ENCODE data around the gene FARSB. TPM values are rescaled to one million over a fixed set of nuclear protein-coding genes. Genes with fewer than 3 reads are reported as not detected.
"Not testable (repeated sequence)": the region's sequence is repeated elsewhere in the genome, so short reads cannot be mapped to it uniquely, and the experiment has no call there.

FARSB gene
- total RNA-seq, 3 donors from 2014 or later (not counting 1 experiment from before 2014, with no cell fraction given): 8.6 to 10.7 (median 9.7) TPM

- peaks cover 21% of the 10 kb centered on the region for H3K36me3 ChIP-seq (ENCODE audit: control insufficient read depth, insufficient read depth, low read length)
- H3K4me1 ChIP-seq (ENCODE audit: control insufficient read depth, insufficient read depth, low read length): no peaks in the 10 kb centered on the region
- no peak for DNase-seq
- no peak for ATAC-seq
- peak overlapping the region in 1 of 2 donors; percentile 8 for H3K27ac Mint-ChIP-seq
- no peaks in the 10 kb centered on the region for H3K27me3 ChIP-seq (ENCODE audit: control insufficient read depth, insufficient read depth, low read length)
- peaks cover 7 to 8% of the 10 kb centered on the region in 2 donors for H3K4me1 Mint-ChIP-seq
- H3K27me3 Mint-ChIP-seq (ENCODE audit: low read depth in 2 of 2): no peaks in the 10 kb centered on the region
- H3K9me3 ChIP-seq (ENCODE audit: control insufficient read depth, insufficient read depth, low read length): no peaks in the 10 kb centered on the region
- H3K27ac ChIP-seq (ENCODE audit: low read length): no peak overlapping the region
- H3K36me3 Mint-ChIP-seq: no peaks in the 10 kb centered on the region
- 100% methylated on average over 1 of the region's 1 CpG for WGBS (ENCODE audit: insufficient coverage)
- H3K9me3 Mint-ChIP-seq: no peaks in the 10 kb centered on the region
- intact Hi-C loops (cut with micrococcal nuclease): no loop called here
- TF ChIP-seq CTCF (IDR thresholded peaks at IDR 0.05): no peak
- no peak overlapping the region for H3K4me3 Mint-ChIP-seq
- H3K4me3 ChIP-seq (ENCODE audit: low read length): no peak overlapping the region
These were observed 64.2 kb downstream of the FARSB start for GRCh38 chr2:222591661-222592060.

- not testable (repeated sequence) for H3K27me3 Mint-ChIP-seq (ENCODE audit: low read depth in 2 of 2)
These were observed 71.3 kb downstream of the FARSB start for GRCh38 chr2:222584589-222584988.

GRCh38 chr2:222582928-222583327 lies 73.0 kb downstream of the FARSB start:
- intact Hi-C loops (cut with micrococcal nuclease): no loop called here
- H3K9me3 ChIP-seq (ENCODE audit: control insufficient read depth, insufficient read depth, low read length): no peaks in the 10 kb centered on the region
- no peaks in the 10 kb centered on the region for H3K27me3 ChIP-seq (ENCODE audit: control insufficient read depth, insufficient read depth, low read length)
- no peaks in the 10 kb centered on the region for H3K4me1 ChIP-seq (ENCODE audit: control insufficient read depth, insufficient read depth, low read length)
- no peaks in the 10 kb centered on the region for H3K9me3 Mint-ChIP-seq
- DNase-seq: no peak
- no peak overlapping the region for H3K27ac Mint-ChIP-seq
- TF ChIP-seq CTCF (IDR thresholded peaks at IDR 0.05): no peak
- no peaks in the 10 kb centered on the region for H3K36me3 Mint-ChIP-seq
- H3K27ac ChIP-seq (ENCODE audit: low read length): no peak overlapping the region
- H3K36me3 ChIP-seq (ENCODE audit: control insufficient read depth, insufficient read depth, low read length): no peaks in the 10 kb centered on the region
- H3K4me3 ChIP-seq (ENCODE audit: low read length): no peak overlapping the region
- H3K27me3 Mint-ChIP-seq (ENCODE audit: low read depth in 2 of 2): no peaks in the 10 kb centered on the region
- no peak overlapping the region for H3K4me3 Mint-ChIP-seq
- ATAC-seq: no peak
- peaks cover 14 to 16% of the 10 kb centered on the region in 2 donors for H3K4me1 Mint-ChIP-seq

More at GRCh38 chr2:222584589-222584988, 71.3 kb downstream of the FARSB start:
- H3K9me3 ChIP-seq (ENCODE audit: control insufficient read depth, insufficient read depth, low read length); H3K27ac ChIP-seq (ENCODE audit: low read length); H3K27ac Mint-ChIP-seq; H3K4me3 Mint-ChIP-seq; intact Hi-C loops (cut with micrococcal nuclease); DNase-seq; H3K27me3 ChIP-seq (ENCODE audit: control insufficient read depth, insufficient read depth, low read length); ATAC-seq; H3K4me1 ChIP-seq (ENCODE audit: control insufficient read depth, insufficient read depth, low read length); H3K4me3 ChIP-seq (ENCODE audit: low read length); H3K36me3 ChIP-seq (ENCODE audit: control insufficient read depth, insufficient read depth, low read length); H3K9me3 Mint-ChIP-seq; H3K36me3 Mint-ChIP-seq: not testable (repeated sequence)
- peaks cover 14 to 16% of the 10 kb centered on the region in 2 donors for H3K4me1 Mint-ChIP-seq
- 98% methylated on average over 8 of the region's 8 CpGs for WGBS (ENCODE audit: insufficient coverage)

- Mint-ChIP-seq H3K27me3 (ENCODE audit: low read depth in 2 of 2) (no peaks in the 10 kb centered on the region), H3K9me3 (no peaks in the 10 kb centered on the region), H3K36me3 (peaks cover 7% of the 10 kb centered on the region), H3K27ac (no peak overlapping the region), H3K4me3 (no peak overlapping the region), H3K4me1 (peaks cover 5 to 19% of the 10 kb centered on the region in 2 donors)
- intact Hi-C loops (cut with micrococcal nuclease): no loop called here
- ATAC-seq (no peak), DNase-seq (no peak)
- H3K27me3 ChIP-seq (ENCODE audit: control insufficient read depth, insufficient read depth, low read length): no peaks in the 10 kb centered on the region
- peaks cover 6% of the 10 kb centered on the region for H3K36me3 ChIP-seq (ENCODE audit: control insufficient read depth, insufficient read depth, low read length)
- no peak overlapping the region for H3K4me3 ChIP-seq (ENCODE audit: low read length)
- H3K27ac ChIP-seq (ENCODE audit: low read length): no peak overlapping the region
- 97% methylated on average over 2 of the region's 3 CpGs for WGBS (ENCODE audit: insufficient coverage)
- no peaks in the 10 kb centered on the region for H3K4me1 ChIP-seq (ENCODE audit: control insufficient read depth, insufficient read depth, low read length)
- TF ChIP-seq CTCF (IDR thresholded peaks at IDR 0.05): no peak
- no peaks in the 10 kb centered on the region for H3K9me3 ChIP-seq (ENCODE audit: control insufficient read depth, insufficient read depth, low read length)
These were observed 78.6 kb downstream of the FARSB start for GRCh38 chr2:222577341-222577740.
